GM12878 (cell line): Measurements from ENCODE around the gene FMNL3.

ENCODE experiments used
- ATF2 ChIP-seq: IDR thresholded peaks from 2 replicates; pipeline ENCODE4 v1.6.1; 2012; ENCODE audit warnings: low read length, inconsistent platforms
- CHD4 ChIP-seq: fragments of 200-600 bp; sonication (generic); IDR thresholded peaks from 2 replicates; pipeline ENCODE4 v1.6.1; 2016; ENCODE audit warnings: mild to moderate bottlenecking
- CTCF ChIP-seq, 3 experiments: IDR thresholded peaks in 2 of 3; conservative IDR thresholded peaks in 1 of 3; 2 replicates each; pipeline ENCODE4 v1.5.1; 2011; ENCODE audit warnings: low read depth in 3 of 3, low read length in 3 of 3, mild to moderate bottlenecking in 3 of 3, control low read depth in 2 of 3, moderate library complexity in 2 of 3, inconsistent platforms in 1 of 3, mixed read lengths in 1 of 3; ENCODE audit not compliant: control insufficient read depth in 2 of 3, insufficient read depth in 1 of 3; ENCODE audit errors: extremely low read depth in 1 of 3
- HDAC2 ChIP-seq: fragments of 200-600 bp; sonication (generic); IDR thresholded peaks from 2 replicates; pipeline ENCODE4 v1.6.1; 2017
- JUNB ChIP-seq: IDR thresholded peaks from 2 replicates; pipeline ENCODE4 v1.6.1; 2016; ENCODE audit warnings: antibody characterized with exemption, mild to moderate bottlenecking
- NRF1 ChIP-seq: conservative IDR thresholded peaks from 2 replicates; pipeline ENCODE4 v1.6.1; 2011; ENCODE audit warnings: mild to moderate bottlenecking, low read depth, low read length, improper control_type of control experiment
- POLR2A ChIP-seq: IDR thresholded peaks from 2 replicates; pipeline ENCODE4 v1.6.1; 2011; ENCODE audit warnings: low read depth, mild to moderate bottlenecking, low read length
- POLR2AphosphoS5 ChIP-seq: IDR thresholded peaks from 2 replicates; pipeline ENCODE4 v1.6.1; 2011; ENCODE audit warnings: mild to moderate bottlenecking, low read length, inconsistent platforms
- SRF ChIP-seq, 2 experiments: IDR thresholded peaks; 2 replicates each; pipeline ENCODE4 v1.6.1; 2011; ENCODE audit warnings: low read depth in 2 of 2, low read length in 2 of 2, mild to moderate bottlenecking in 1 of 2, moderate library complexity in 1 of 2
- TAF1 ChIP-seq: IDR thresholded peaks from 2 replicates; pipeline ENCODE4 v1.6.1; 2011; ENCODE audit warnings: mild to moderate bottlenecking, low read depth, low read length, borderline replicate concordance

- TF ChIP-seq POLR2AphosphoS5, result no peak
- TF ChIP-seq TAF1, result no peak
- no peak for TF ChIP-seq NRF1
- no peak for TF ChIP-seq POLR2A
- no peak for TF ChIP-seq ATF2
- TF ChIP-seq CHD4, result no peak
- no peak for TF ChIP-seq JUNB
- no peak for TF ChIP-seq CTCF (IDR thresholded peaks at IDR 0.05 in 2 of 3, conservative IDR thresholded peaks at IDR 0.05 in 1 of 3; ENCODE audit: control insufficient read depth in 2 of 3, extremely low read depth in 1 of 3, insufficient read depth in 1 of 3, low read depth in 3 of 3, low read length in 3 of 3)
- no peak for TF ChIP-seq SRF (IDR thresholded peaks at IDR 0.05; ENCODE audit: low read depth in 2 of 2, low read length in 2 of 2)
- no peak for TF ChIP-seq HDAC2
Measured at GRCh38 chr12:49748306-49748705, 41.1 kb upstream of the FMNL3 start.
